Activated CD4-positive, alpha-beta T cell treated with anti-CD3 and anti-CD28 coated beads, Interleukin-10, Interleukin-2, amounts not matched to agents 100 ng/mL and 50 ng/mL, durations not matched to agents 16 hours and 8 hours (primary cell): ENCODE measurements around the gene PLTP.
"Not testable (repeated sequence)": the region's sequence is repeated elsewhere in the genome, so short reads cannot be mapped to it uniquely, and the experiment has no call there.

ENCODE experiments used
- DNase-seq: peaks from one replicate; pipeline ENCODE4 v3.0.0-alpha.2; 2020

PLTP gene

DNA sequence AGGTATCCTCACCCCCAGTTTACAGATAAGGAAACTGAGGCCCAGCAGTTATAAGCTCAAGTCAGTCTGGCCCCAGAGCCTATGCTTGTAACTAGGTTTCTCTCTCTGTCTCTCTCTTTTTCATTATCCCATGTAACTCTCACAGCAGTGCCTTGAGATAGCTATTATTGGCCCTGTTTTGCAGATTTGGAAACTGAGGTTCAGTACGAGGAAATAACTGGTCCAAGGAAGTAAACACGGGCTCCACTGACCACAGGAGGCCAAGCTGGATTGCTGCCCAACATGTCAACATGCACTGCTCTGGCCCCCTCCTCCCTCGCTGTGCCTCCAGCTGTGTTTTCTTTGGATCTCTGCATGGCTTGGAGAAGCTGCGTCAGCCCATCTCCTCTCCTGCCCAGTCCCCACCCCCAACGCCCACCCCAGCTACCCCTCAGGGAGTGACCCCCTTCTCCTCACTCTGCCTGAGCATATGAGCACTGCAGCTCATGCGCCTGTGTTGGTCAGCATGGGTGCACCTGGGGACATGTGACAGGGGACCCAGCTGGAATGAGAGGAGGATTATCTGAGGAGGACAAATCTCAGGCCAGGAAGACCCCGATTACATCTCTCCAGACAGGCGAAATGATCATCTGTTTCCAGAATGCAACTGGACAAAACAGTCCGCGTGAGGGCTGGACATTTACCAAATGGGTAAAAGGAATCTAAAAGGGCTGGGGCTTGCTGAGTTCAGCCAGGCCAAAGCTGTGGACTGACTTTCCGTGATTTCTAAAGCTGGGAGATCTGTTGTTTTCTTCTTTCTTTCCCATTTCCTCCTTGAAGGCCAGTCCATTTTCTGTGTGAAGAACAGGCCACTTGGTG, 7.8 kb upstream of the PLTP start:
- DNase-seq, result no peak

- no peak for DNase-seq
These were observed 7.0 kb upstream of the PLTP start for GRCh38 chr20:45918779-45919537.

GRCh38 chr20:45918182-45918737, 6.3 kb upstream of the PLTP start:
- no peak for DNase-seq

DNA sequence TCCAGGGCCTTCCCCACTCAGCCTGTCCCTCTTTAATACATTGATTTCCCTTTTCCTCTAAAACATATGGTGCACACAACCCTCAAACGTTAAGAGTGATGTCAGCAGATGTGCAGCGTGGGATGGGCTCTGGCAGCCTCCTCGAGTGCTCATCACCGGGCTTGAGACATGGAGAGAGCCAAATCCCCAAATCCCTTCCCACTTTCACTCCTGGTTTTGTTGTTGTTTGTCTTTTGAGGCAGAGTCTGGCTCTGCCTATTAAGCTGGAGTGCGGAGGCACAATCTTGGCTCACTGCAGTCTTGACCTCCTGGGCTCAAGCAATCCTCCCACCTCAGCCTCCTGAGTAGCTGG, 5.8 kb upstream of the PLTP start:
- DNase-seq, result no peak

DNA sequence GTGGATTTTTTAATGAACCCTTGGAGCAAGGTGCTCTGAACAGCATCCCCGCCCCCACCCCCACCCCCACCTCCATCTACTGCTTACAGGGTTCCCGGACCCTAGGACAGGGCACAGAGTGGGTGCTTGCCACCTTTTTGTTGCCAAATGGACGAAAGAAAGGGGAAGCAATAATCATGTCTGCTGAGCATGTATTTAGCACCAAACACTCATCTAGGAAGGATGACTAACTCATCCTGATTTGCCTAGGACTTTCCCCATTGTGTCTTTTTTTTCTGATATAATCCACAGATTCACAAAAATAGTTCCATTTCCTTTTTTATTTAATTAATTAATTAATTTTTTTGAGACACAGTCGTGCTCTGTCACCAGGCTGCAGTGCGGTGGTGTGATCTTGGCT, 1.2 kb upstream of the PLTP start:
- no peak for DNase-seq

DNA sequence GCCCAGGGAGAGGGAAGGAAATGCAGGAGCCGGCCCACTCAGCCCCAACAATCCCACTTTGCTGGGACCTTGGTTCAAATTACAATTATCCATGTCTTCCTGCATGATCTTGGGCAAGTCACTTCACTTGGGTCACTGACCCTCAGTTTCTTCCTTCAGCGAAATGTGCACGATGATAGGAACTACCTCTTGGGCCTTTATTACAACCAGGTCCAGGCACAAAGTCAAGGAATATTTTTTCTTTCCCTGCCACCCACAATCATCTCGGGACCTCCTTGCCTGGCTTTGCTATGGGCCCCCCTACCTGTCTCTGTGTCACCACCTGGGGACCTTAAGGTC, 358 bp upstream of the PLTP start:
- no peak for DNase-seq

GRCh38 chr20:45910670-45911485, 1.1 kb downstream of the PLTP start:
- peak; percentile 97 for DNase-seq

GRCh38 chr20:45909817-45910669, 1.9 kb downstream of the PLTP start:
- no peak for DNase-seq

DNA sequence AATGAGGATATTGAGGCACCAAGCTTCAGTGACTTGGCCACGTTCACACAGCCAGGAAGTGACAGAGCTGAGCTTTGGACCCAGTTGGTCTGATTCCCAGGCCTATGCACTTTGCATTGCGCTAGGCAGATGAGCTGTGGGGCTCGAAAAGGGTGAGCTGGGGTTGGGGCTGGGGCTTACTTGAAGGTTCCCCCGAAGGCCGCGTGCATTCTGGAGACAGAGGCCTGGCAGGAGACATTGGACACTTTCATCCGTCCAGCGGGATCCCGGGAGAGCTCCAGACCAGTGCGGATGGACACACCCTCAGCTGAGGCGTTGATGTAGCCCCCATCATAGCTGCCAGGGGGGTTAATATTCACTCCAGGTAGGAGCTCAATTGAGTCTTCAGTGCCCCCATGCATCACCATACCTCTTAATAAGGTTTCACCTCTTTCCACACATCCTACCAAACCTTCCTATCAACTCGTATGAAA, 2.6 kb downstream of the PLTP start:
- DNase-seq, result no peak

DNA sequence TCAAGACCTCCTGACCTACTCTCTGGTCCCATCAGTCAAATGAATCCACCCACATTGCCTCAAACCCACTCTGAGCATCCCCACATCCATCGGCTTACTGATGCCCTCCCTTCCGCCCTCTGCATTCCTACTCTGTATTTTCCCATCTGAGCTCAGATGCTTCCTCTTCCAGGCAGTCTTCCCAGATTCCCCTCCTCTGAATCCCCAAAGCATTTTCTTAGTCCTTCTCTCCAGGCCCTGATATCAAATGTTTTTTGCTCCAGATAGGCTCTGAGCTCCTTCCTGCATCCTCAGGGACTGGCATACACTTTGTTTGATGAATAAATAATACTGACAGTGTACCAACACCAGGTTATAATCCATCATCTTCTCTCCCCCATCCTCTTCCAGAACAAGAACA, 3.9 kb downstream of the PLTP start:
- DNase-seq, result no peak

DNA sequence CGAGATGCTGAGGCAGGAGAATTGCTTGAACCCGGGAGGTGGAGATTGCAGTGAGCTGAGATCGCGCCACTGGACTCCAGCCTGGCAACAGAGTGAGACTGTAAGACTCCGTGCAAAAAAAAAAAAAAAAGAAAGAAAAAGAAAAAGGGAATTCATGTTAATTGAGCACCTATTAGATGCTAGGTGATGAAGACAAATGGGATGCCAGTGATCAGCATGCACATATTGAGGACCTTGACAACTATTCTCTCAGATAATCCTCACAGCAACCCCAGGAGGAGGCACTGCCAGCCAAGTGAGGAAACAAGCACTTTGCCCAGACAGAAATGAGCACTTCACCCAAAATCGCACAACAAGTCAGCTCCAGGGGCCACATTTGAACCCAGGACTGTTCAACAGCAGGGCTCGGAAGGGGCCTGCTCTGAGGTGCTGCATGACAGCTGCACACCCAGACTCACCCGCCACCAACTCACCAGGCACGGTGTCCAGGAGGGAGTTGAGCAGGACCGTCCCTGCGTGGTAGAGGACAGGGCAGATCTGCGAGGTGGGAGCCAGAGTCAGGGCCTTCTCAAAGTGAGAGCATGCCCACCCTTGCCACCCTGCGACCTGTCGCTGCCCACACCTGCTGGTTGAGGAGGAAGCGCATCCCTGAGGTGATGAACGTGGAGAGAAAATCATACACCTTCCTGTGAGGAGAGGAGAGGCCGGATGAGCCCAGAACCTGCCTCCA, 4.6 kb downstream of the PLTP start:
- DNase-seq, result no peak

DNA sequence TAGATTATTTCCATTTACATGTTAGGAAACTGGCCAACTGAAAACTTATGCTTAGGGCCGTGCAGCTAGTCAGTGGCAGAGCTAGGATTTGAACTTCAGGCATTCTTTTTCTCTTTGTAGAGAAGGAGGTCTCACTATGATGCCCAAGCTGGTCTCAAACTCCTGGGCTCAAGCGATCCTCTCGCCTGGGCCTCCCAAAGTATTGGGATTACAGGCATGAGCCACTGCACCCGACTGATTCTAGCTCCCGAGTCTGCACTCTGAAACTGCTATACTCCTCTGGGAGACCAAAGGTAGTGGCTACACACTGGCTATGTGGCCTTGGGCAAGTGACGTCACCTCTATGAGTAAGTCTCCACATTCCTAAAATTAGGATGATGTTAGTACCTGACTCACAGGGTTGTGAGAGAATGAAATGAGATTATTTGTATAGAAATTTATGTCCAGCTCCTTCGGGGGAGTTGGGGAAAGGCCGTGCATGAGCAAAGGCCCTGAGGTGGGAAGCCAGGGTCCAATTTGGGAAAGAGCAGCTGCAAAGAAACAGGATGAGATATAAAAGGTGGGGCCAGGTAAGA, 6.4 kb downstream of the PLTP start:
- no peak for DNase-seq

DNA sequence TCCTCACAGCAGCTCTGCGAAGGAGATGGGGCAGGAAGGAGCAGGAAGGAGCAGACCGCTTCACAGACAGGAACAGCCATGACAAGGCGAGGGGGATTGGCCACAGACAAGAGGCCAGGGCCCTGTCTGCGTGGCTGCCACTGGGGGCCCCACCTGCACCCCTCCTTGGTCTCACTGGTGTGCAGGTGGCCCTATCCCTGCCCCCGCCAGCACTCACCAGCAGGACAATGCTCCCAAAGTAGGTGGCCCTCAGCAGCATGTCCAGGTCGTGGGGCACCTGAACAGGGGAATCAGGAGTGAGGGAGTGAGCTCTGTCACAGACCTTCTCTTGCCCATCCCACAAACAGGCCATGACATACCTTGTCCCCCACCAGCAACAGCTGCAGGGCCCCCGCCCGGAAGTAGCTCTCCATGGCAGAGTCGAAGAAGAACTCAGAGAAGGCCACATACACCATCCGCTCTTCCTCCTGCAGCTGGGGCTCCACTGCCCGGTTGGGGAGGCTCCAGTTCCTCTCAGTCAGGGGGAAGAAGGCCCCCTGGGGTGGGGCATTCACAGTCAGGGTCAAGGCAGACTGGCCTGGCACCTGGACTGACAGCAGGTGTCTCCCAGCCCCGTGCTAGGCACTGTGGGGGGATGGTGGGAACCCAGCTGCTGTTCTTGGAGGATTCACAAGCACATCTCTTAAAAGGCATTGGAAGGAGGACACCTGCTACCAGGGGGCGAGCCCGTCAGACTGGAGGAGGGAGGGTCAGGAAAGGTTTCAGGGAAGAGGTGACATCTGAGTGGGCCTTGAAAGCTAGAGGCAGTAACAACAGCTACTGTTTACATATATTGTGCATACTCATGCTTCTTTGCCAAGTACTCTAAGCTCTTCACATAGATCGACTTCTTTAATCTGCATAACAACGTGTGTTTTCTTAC, 7.1 kb downstream of the PLTP start:
- DNase-seq, result no peak

GRCh38 chr20:45902199-45902701, 9.7 kb downstream of the PLTP start:
- DNase-seq, result no peak

GRCh38 chr20:45901332-45901731, 10.6 kb downstream of the PLTP start:
- not testable (repeated sequence) for DNase-seq

DNA sequence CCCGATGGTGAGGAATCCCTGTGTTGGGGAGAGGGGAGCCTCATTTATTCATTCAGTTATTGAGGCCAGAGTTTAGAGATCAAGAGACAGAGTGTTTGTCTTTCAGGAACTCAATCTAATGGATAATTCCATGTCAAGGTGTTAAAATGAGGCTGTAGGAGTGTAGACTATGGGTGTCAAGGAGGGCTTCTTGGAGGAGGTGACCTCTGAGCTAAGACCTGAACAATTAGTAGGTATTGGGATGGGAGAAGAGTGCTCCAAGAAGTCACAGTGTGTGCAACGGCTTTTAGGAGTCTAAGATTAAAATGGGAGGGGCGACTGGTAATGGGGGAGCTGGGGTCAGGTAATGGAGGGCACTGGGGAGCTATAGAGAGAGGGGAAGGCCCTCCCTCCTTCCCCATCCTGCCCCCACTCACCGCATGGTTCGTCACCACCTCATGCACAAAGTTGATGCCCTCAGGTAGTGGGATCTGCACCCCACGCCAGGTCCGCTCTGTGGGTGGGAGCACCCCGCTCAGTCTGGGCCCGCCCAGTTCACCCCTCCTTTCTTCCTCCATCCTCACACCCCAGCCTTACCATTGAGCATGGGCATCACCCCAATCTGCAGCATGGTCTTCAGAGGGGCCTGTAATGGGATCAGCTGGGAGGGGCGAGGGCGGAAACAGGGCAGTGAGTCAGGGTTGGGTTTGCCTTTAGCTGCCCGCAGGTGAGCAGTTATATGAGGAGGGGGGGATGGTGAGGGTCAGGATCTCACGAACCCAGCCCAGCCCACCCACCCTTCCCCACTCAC, 12.7 kb downstream of the PLTP start:
- DNase-seq, result no peak

DNA sequence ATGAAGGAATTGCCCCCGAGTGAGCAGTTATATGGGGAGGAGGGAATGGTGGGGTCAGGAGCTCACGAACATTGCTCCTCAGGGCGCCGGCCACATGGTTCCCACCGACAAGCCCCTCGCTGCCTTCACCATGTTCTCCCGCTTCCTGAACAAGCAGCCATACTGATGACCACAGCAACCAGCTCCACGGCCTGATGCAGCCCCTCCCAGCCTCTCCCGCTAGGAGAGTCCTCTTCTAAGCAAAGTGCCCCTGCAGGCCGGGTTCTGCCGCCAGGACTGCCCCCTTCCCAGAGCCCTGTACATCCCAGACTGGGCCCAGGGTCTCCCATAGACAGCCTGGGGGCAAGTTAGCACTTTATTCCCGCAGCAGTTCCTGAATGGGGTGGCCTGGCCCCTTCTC, 13.7 kb downstream of the PLTP start:
- no peak for DNase-seq

- DNase-seq, result no peak
These were observed 14.3 kb downstream of the PLTP start for GRCh38 chr20:45897692-45898091.

- DNase-seq, result no peak
These were observed 14.7 kb downstream of the PLTP start for GRCh38 chr20:45897289-45897688.
